Lower lobe of right lung (tissue), 2 donors: Measurements from ENCODE around the gene SPIRE1. TPM values are rescaled to one million over a fixed set of nuclear protein-coding genes. Genes with fewer than 3 reads are reported as not detected.
"Not testable (repeated sequence)": the region's sequence is repeated elsewhere in the genome, so short reads cannot be mapped to it uniquely, and the experiment has no call there.

Experiments used
- ATAC-seq, 2 donors: fragments of 200-7000 bp; cut with Tn5 transposase; one replicate each; pipeline ENCODE4 v1.9.1; 2020 to 2022; ENCODE audit warnings: mild to moderate bottlenecking in 2 of 2, moderate library complexity in 2 of 2
- DNase-seq: peaks from one replicate; pipeline ENCODE4 v3.0.0-alpha.2; 2020
- H3K27ac ChIP-seq: fragments of 200-600 bp; one replicate; pipeline ENCODE4 v1.8.0; 2022
- H3K27me3 ChIP-seq: fragments of 200-600 bp; one replicate; pipeline ENCODE4 v1.8.0; 2022; ENCODE audit warnings: low read depth
- H3K36me3 ChIP-seq: fragments of 200-600 bp; one replicate; pipeline ENCODE4 v1.8.0; 2022; ENCODE audit warnings: mild to moderate bottlenecking
- H3K4me1 ChIP-seq: fragments of 200-600 bp; one replicate; pipeline ENCODE4 v1.8.0; 2022
- H3K4me3 ChIP-seq: fragments of 200-600 bp; one replicate; pipeline ENCODE4 v1.8.0; 2022; ENCODE audit warnings: mild to moderate bottlenecking
- H3K9me3 ChIP-seq: fragments of 200-600 bp; one replicate; pipeline ENCODE4 v1.8.0; 2022
- CTCF ChIP-seq: fragments of 200-600 bp; IDR thresholded peaks from one replicate; pipeline ENCODE4 v1.8.0; 2022; ENCODE audit warnings: antibody characterized with exemption, mild to moderate bottlenecking
- intact Hi-C: fragments of 100-400 bp; cut with DNase I; formaldehyde crosslinking; loops from one replicate; pipeline ENCODE4 v1.11.0; 2022
- total RNA-seq: library from RNA; stranded (reverse); fragmentation: NEBNext Ultra II Directional; extraction: Animal tissue kit (Norgen Biotek cat#: 25700); gene quantifications from one replicate; pipeline ENCODE4 v1.2.1, GENCODE V29; 2021
- donor health status: DM: no; HTN: yes; CAD: no; lungs with severe emphysema.

Gene SPIRE1
- total RNA-seq, 1 donor from 2014 or later, result 42.1 TPM

- Histone ChIP-seq H3K27ac (no peak overlapping the region), H3K9me3 (peaks cover 11% of the 10 kb centered on the region), H3K4me1 (no peaks in the 10 kb centered on the region), H3K4me3 (no peak overlapping the region), H3K36me3 (no peaks in the 10 kb centered on the region), H3K27me3 (no peaks in the 10 kb centered on the region)
- DNase-seq, result no peak
- intact Hi-C loops, result no loop called here
- no peak for ATAC-seq
- no peak for TF ChIP-seq CTCF
These were observed 98.6 kb downstream of the SPIRE1 start for GRCh38 chr18:12559319-12559718.

- no peaks in the 10 kb centered on the region for H3K4me1 ChIP-seq
- DNase-seq (no peak), ATAC-seq (peak in 1 of 2 donors; percentile 29)
- H3K36me3 ChIP-seq, result no peaks in the 10 kb centered on the region
- no peak for TF ChIP-seq CTCF
- intact Hi-C loops, result no loop called here
- no peak overlapping the region for H3K4me3 ChIP-seq
- H3K27me3 ChIP-seq, result no peaks in the 10 kb centered on the region
- H3K27ac ChIP-seq, result no peak overlapping the region
- peaks cover 11% of the 10 kb centered on the region for H3K9me3 ChIP-seq
These were observed 100.7 kb downstream of the SPIRE1 start for GRCh38 chr18:12556946-12557806.

GRCh38 chr18:12554796-12555388 is 103.0 kb downstream of the SPIRE1 start:
- peaks cover 11% of the 10 kb centered on the region for H3K9me3 ChIP-seq
- ATAC-seq (no peak), DNase-seq (no peak)
- H3K4me3 ChIP-seq, result no peak overlapping the region
- H3K27me3 ChIP-seq, result no peaks in the 10 kb centered on the region
- no peaks in the 10 kb centered on the region for H3K36me3 ChIP-seq
- H3K27ac ChIP-seq, result no peak overlapping the region
- intact Hi-C loops, result no loop called here
- no peak for TF ChIP-seq CTCF
- no peaks in the 10 kb centered on the region for H3K4me1 ChIP-seq

- TF ChIP-seq CTCF, result no peak
- Histone ChIP-seq H3K27me3 (no peaks in the 10 kb centered on the region), H3K27ac (peak overlapping the region; percentile 9), H3K4me3 (no peak overlapping the region), H3K9me3 (peaks cover 11% of the 10 kb centered on the region), H3K36me3 (no peaks in the 10 kb centered on the region), H3K4me1 (no peaks in the 10 kb centered on the region)
- intact Hi-C loops, result no loop called here
- DNase-seq (no peak), ATAC-seq (peak in 1 of 2 donors; percentile 38)
These were observed 105.0 kb downstream of the SPIRE1 start for GRCh38 chr18:12552879-12553242.

- DNase-seq (peak; percentile 84), ATAC-seq (peak; percentile 93 to 94)
- peak overlapping the region; percentile 59 for H3K27ac ChIP-seq
- H3K27me3 ChIP-seq, H3K4me1 ChIP-seq, H3K36me3 ChIP-seq, intact Hi-C loops: not testable (repeated sequence)
- peaks cover 11% of the 10 kb centered on the region for H3K9me3 ChIP-seq
- H3K4me3 ChIP-seq, result peak overlapping the region; percentile 15
These were observed 105.7 kb downstream of the SPIRE1 start for GRCh38 chr18:12551943-12552878.

- H3K36me3 ChIP-seq, H3K4me1 ChIP-seq, H3K9me3 ChIP-seq, DNase-seq, H3K27me3 ChIP-seq, intact Hi-C loops: not testable (repeated sequence)
- ATAC-seq, result peak; percentile 63 to 73
- H3K27ac ChIP-seq, result peak overlapping the region; percentile 59
- H3K4me3 ChIP-seq, result peak overlapping the region; percentile 15
These were observed 106.4 kb downstream of the SPIRE1 start for GRCh38 chr18:12551466-12551865.
